Measurements from ENCODE around the gene ANKRD6. TPM values are rescaled to one million over a fixed set of nuclear protein-coding genes. Genes with fewer than 3 reads are reported as not detected.
A peak's percentile ranks its signal among the peaks of the same experiment; 100 is the strongest.

ANKRD6 gene
- total RNA-seq, 4 donors from 2014 or later: 2.7 to 9.4 (median 6.6) TPM

DNA sequence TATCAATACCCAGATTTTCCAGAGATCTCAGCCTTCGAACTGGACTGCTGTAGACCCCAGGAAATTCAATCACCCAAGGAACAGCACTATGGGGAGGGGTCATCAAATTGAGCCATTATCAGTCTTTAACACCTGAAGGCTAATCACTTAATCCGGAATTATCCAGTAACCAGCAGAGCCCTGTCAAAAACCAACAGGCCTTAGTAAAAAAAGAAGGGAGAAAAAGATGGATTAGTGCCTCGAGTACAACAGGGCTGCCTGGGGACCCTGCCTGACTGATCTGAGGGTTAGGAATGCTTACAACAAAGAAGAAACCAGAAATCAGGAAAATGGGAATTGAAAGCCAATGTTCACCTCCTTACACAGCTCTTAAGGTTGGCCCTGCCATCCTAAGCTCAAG is 28.4 kb upstream of the ANKRD6 start:
- in situ Hi-C loops (cut with MboI; ENCODE audit: low pct_ligation_motif_present in 1 of 4, low pct_unique_long_range_greater_than_20kb in 1 of 4, low sequenced_read_pairs in 3 of 4): no loop called here
- no peaks in the 10 kb centered on the region for H3K9me3 ChIP-seq
- no peaks in the 10 kb centered on the region for H3K27me3 ChIP-seq
- intact Hi-C loops (cut with DNase I; ENCODE audit: low total_unique reads): no loop called here
- peaks cover 0 to 3% (median 0%) of the 10 kb centered on the region in 4 donors for H3K4me1 ChIP-seq
- TF ChIP-seq POLR2A (IDR thresholded peaks at IDR 0.05): no peak
- TF ChIP-seq POLR2AphosphoS5 (IDR thresholded peaks at IDR 0.05): no peak
- TF ChIP-seq, protein P1, sequence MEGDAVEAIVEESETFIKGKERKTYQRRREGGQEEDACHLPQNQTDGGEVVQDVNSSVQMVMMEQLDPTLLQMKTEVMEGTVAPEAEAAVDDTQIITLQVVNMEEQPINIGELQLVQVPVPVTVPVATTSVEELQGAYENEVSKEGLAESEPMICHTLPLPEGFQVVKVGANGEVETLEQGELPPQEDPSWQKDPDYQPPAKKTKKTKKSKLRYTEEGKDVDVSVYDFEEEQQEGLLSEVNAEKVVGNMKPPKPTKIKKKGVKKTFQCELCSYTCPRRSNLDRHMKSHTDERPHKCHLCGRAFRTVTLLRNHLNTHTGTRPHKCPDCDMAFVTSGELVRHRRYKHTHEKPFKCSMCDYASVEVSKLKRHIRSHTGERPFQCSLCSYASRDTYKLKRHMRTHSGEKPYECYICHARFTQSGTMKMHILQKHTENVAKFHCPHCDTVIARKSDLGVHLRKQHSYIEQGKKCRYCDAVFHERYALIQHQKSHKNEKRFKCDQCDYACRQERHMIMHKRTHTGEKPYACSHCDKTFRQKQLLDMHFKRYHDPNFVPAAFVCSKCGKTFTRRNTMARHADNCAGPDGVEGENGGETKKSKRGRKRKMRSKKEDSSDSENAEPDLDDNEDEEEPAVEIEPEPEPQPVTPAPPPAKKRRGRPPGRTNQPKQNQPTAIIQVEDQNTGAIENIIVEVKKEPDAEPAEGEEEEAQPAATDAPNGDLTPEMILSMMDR (IDR thresholded peaks at IDR 0.05): no peak
- no peak for TF ChIP-seq EP300 (IDR thresholded peaks at IDR 0.05; ENCODE audit: low read depth)
- no peak overlapping the region for H3K27ac ChIP-seq
- no peaks in the 10 kb centered on the region for H3K36me3 ChIP-seq
- no peak for DNase-seq
- 73 to 78% methylated on average over 2 to 3 of the region's 3 CpGs for WGBS, 2 donors (ENCODE audit: low coverage in 1 of 2)
- no peak overlapping the region for H3K4me3 ChIP-seq

DNA sequence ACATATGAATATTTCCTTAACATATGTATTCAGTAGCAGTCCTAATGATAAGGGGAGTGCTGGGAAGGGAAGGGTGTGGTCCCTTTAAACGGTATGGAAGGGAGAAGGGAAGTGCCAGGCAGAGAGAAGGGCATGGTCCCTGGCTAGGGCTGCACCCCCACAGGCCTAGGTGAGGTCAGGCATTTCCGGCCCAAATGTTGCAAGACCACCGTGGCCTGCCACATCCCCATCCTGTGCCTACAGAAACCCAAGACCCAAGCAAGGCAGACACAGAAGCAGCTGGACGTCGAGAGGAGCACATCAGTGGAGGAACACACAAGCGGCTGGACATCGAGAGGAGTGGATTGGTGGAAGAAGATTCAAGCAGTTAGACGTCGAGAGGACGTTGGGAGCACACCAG is 26.8 kb upstream of the ANKRD6 start:
- WGBS, 2 donors (ENCODE audit: low coverage in 1 of 2): 0 to 71% methylated on average over 1 to 10 of the region's 10 CpGs
- Histone ChIP-seq H3K27ac (no peak overlapping the region), H3K36me3 (no peaks in the 10 kb centered on the region), H3K9me3 (no peaks in the 10 kb centered on the region), H3K27me3 (peaks cover 15% of the 10 kb centered on the region), H3K4me1 (peaks cover 0 to 9% (median 4%) of the 10 kb centered on the region in 4 donors), H3K4me3 (no peak overlapping the region)
- in situ Hi-C loops (cut with MboI; ENCODE audit: low pct_ligation_motif_present in 1 of 4, low pct_unique_long_range_greater_than_20kb in 1 of 4, low sequenced_read_pairs in 3 of 4) (no loop called here), intact Hi-C loops (cut with DNase I; ENCODE audit: low total_unique reads) (no loop called here)
- no peak for DNase-seq
- TF ChIP-seq EP300 (IDR thresholded peaks at IDR 0.05; ENCODE audit: low read depth): no peak
- no peak for TF ChIP-seq POLR2AphosphoS5 (IDR thresholded peaks at IDR 0.05)
- no peak for TF ChIP-seq POLR2A (IDR thresholded peaks at IDR 0.05)
- TF ChIP-seq, protein P1 (IDR thresholded peaks at IDR 0.05): no peak

GRCh38 chr6:89409461-89410035 is 23.4 kb upstream of the ANKRD6 start:
- Histone ChIP-seq H3K36me3 (no peaks in the 10 kb centered on the region), H3K4me3 (no peak overlapping the region), H3K9me3 (no peaks in the 10 kb centered on the region), H3K27ac (no peak overlapping the region), H3K4me1 (peaks cover 8 to 25% (median 18%) of the 10 kb centered on the region in 4 donors), H3K27me3 (peaks cover 43% of the 10 kb centered on the region)
- in situ Hi-C loops (cut with MboI; ENCODE audit: low pct_ligation_motif_present in 1 of 4, low pct_unique_long_range_greater_than_20kb in 1 of 4, low sequenced_read_pairs in 3 of 4): no loop called here
- WGBS, 2 donors (ENCODE audit: low coverage in 1 of 2): 76 to 80% methylated on average over 6 to 7 of the region's 7 CpGs
- intact Hi-C loops (cut with DNase I; ENCODE audit: low total_unique reads): no loop called here
- no peak for DNase-seq
- TF ChIP-seq, protein P1 (IDR thresholded peaks at IDR 0.05): no peak
- TF ChIP-seq POLR2AphosphoS5 (IDR thresholded peaks at IDR 0.05) (no peak), EP300 (IDR thresholded peaks at IDR 0.05; ENCODE audit: low read depth) (no peak), POLR2A (IDR thresholded peaks at IDR 0.05) (no peak)

GRCh38 chr6:89410231-89410761 is 22.7 kb upstream of the ANKRD6 start:
- H3K27ac ChIP-seq: no peak overlapping the region
- WGBS, 2 donors (ENCODE audit: low coverage in 1 of 2): 59 to 75% methylated on average over 10 of the region's 10 CpGs
- no peaks in the 10 kb centered on the region for H3K36me3 ChIP-seq
- in situ Hi-C loops (cut with MboI; ENCODE audit: low pct_ligation_motif_present in 1 of 4, low pct_unique_long_range_greater_than_20kb in 1 of 4, low sequenced_read_pairs in 3 of 4): no loop called here
- DNase-seq: no peak
- peaks cover 46% of the 10 kb centered on the region for H3K27me3 ChIP-seq
- peaks cover 8 to 25% (median 18%) of the 10 kb centered on the region in 4 donors for H3K4me1 ChIP-seq
- intact Hi-C loops (cut with DNase I; ENCODE audit: low total_unique reads): no loop called here
- no peak for TF ChIP-seq POLR2A (IDR thresholded peaks at IDR 0.05)
- TF ChIP-seq, protein P1 (IDR thresholded peaks at IDR 0.05): no peak
- no peak for TF ChIP-seq POLR2AphosphoS5 (IDR thresholded peaks at IDR 0.05)
- TF ChIP-seq EP300 (IDR thresholded peaks at IDR 0.05; ENCODE audit: low read depth): no peak
- H3K9me3 ChIP-seq: no peaks in the 10 kb centered on the region
- peak overlapping the region in 1 of 4 donors; percentile 73 for H3K4me3 ChIP-seq
